Loucy (cell line): Measurements from ENCODE around the gene ODF2L.

Experiments used
- EZH2phosphoT487 ChIP-seq: fragments of 200-600 bp; IDR thresholded peaks from 2 replicates; pipeline ENCODE4 v1.6.1; 2018; ENCODE audit warnings: antibody characterized with exemption, mild to moderate bottlenecking, moderate library complexity, borderline replicate concordance
- TF ChIP-seq, protein P1 (sequence below): fragments of 200-600 bp; sonication (generic); conservative IDR thresholded peaks from 2 replicates; pipeline ENCODE4 v1.5.1; 2014; ENCODE audit warnings: mild to moderate bottlenecking, antibody characterized with exemption, low read length

GRCh38 chr1:86346388-86346787, 49.7 kb downstream of the ODF2L start:
- TF ChIP-seq, protein P1, sequence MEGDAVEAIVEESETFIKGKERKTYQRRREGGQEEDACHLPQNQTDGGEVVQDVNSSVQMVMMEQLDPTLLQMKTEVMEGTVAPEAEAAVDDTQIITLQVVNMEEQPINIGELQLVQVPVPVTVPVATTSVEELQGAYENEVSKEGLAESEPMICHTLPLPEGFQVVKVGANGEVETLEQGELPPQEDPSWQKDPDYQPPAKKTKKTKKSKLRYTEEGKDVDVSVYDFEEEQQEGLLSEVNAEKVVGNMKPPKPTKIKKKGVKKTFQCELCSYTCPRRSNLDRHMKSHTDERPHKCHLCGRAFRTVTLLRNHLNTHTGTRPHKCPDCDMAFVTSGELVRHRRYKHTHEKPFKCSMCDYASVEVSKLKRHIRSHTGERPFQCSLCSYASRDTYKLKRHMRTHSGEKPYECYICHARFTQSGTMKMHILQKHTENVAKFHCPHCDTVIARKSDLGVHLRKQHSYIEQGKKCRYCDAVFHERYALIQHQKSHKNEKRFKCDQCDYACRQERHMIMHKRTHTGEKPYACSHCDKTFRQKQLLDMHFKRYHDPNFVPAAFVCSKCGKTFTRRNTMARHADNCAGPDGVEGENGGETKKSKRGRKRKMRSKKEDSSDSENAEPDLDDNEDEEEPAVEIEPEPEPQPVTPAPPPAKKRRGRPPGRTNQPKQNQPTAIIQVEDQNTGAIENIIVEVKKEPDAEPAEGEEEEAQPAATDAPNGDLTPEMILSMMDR: no peak
- no peak for TF ChIP-seq EZH2phosphoT487
